GM13976 (cell line): ENCODE data around the gene USP46.

Experiments used
- DNase-seq: peaks from one replicate; pipeline ENCODE4 v3.0.0; 2012; ENCODE audit warnings: low spot score
- CTCF ChIP-seq: IDR thresholded peaks from 2 replicates; pipeline ENCODE4 v1.5.1; 2012; ENCODE audit warnings: borderline replicate concordance, mild to moderate bottlenecking; ENCODE audit not compliant: insufficient read depth; ENCODE audit errors: extremely low read depth, missing control alignments, control extremely low read depth
- in situ Hi-C: fragments of 300-500 bp; cut with MboI; formaldehyde crosslinking; loops from one replicate; pipeline ENCODE4 v1.12.0; 2022; ENCODE audit warnings: low sequenced_read_pairs, mixed read lengths, inconsistent platforms; ENCODE audit not compliant: unreplicated experiment

Gene USP46

GRCh38 chr4:52659001-52659721 is at the start of gene USP46:
USP46 (minus strand) TSS chr4:52659301; CDS start chr4:52659150, 151 bp downstream.
- no peak for TF ChIP-seq CTCF
- DNase-seq = peak; percentile 93
- in situ Hi-C loops = loop anchor here (25.0 kb wide), 1 partner anchor 328 kb away; no protein-coding TSS in a partner anchor

- TF ChIP-seq CTCF = no peak
- DNase-seq = no peak
- in situ Hi-C loops = no loop called here
Observed at GRCh38 chr4:52704661-52705060, 45.6 kb upstream of the USP46 start.

DNA sequence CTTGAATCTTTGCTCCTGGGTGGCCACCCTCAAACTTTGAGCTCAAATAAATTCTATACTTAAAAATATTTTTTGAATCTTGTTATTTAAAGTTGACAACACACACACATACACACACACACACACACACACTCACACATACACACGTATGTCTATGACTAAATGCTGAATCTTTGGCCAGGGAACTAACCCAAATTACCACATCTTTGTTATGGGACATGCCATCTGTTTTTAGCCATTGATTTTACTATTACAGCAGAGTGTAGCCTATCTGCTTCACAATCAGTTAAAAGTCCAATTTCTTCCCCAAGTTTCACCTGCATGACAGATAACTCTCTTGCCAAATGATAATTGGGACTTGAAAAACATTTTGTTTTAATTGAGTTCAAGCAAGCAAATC is 45.0 kb upstream of the USP46 start:
- no peak for TF ChIP-seq CTCF
- in situ Hi-C loops = no loop called here
- no peak for DNase-seq

GRCh38 chr4:52701207-52701606 is 42.1 kb upstream of the USP46 start:
- DNase-seq = peak; percentile 30
- in situ Hi-C loops = no loop called here
- TF ChIP-seq CTCF = no peak

GRCh38 chr4:52694936-52695335 is 35.8 kb upstream of the USP46 start:
- in situ Hi-C loops = no loop called here
- no peak for TF ChIP-seq CTCF
- no peak for DNase-seq

GRCh38 chr4:52693492-52693891 is 34.4 kb upstream of the USP46 start:
- no peak for DNase-seq
- in situ Hi-C loops = no loop called here
- no peak for TF ChIP-seq CTCF

DNA sequence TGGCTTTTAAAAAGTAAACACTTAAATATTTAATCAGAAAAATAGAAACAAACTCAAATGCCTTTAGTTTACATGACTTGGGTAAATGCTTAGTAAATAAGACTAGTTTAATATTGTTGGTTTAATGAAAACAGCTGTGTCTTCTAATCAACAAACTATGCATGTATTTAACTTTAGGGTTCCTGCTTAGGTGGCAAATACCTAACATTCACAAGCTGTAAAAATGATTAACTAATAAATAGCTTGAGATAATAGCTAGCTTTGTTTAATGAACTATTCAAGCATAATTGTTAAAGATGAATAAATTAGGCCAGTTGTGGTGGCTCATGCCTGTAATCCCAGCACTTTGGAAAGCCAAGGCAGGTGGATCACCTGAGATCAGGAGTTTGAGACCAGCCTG is 30.0 kb upstream of the USP46 start:
- in situ Hi-C loops = no loop called here
- TF ChIP-seq CTCF = no peak

More for the DNA sequence above, 30.0 kb upstream of the USP46 start:
- no peak for DNase-seq
